Osteocyte (in vitro differentiated cells): ENCODE data around the gene SLC38A3. TPM values are rescaled to one million over a fixed set of nuclear protein-coding genes. Genes with fewer than 3 reads are reported as not detected.

Experiments used
- DNase-seq: peaks from one replicate; pipeline ENCODE4 v3.0.0; 2021; ENCODE audit warnings: mixed read lengths; ENCODE audit not compliant: unreplicated experiment; ENCODE audit errors: extremely low spot score
- H3K27ac Mint-ChIP-seq: one replicate; pipeline ENCODE4 v1.8.0; 2021; ENCODE audit warnings: mild to moderate bottlenecking, mixed read lengths; ENCODE audit not compliant: unreplicated experiment
- H3K27me3 Mint-ChIP-seq: one replicate; pipeline ENCODE4 v1.8.0; 2021; ENCODE audit warnings: mixed read lengths; ENCODE audit not compliant: unreplicated experiment
- H3K36me3 Mint-ChIP-seq: one replicate; pipeline ENCODE4 v1.8.0; 2021; ENCODE audit warnings: mixed read lengths; ENCODE audit not compliant: unreplicated experiment
- H3K4me1 Mint-ChIP-seq: one replicate; pipeline ENCODE4 v1.8.0; 2021; ENCODE audit warnings: mixed read lengths; ENCODE audit not compliant: unreplicated experiment
- H3K4me3 Mint-ChIP-seq: one replicate; pipeline ENCODE4 v1.8.0; 2021; ENCODE audit warnings: mild to moderate bottlenecking, moderate library complexity, mixed read lengths; ENCODE audit not compliant: unreplicated experiment
- H3K9me3 Mint-ChIP-seq: one replicate; pipeline ENCODE4 v1.8.0; 2021; ENCODE audit warnings: mixed read lengths; ENCODE audit not compliant: unreplicated experiment
- total RNA-seq: library from RNA; stranded (reverse); gene quantifications from 2 replicates; pipeline ENCODE4 v1.2.1, GENCODE V29; 2021
- TF ChIP-seq, protein P1 (sequence below): fragments of 200-600 bp; sonication (generic); IDR thresholded peaks from 2 replicates; pipeline ENCODE4 v1.5.0; 2021; ENCODE audit warnings: antibody characterized with exemption, mild to moderate bottlenecking, moderate library complexity

Gene SLC38A3
- total RNA-seq, 1 donor from 2014 or later: 3.9 TPM

DNA sequence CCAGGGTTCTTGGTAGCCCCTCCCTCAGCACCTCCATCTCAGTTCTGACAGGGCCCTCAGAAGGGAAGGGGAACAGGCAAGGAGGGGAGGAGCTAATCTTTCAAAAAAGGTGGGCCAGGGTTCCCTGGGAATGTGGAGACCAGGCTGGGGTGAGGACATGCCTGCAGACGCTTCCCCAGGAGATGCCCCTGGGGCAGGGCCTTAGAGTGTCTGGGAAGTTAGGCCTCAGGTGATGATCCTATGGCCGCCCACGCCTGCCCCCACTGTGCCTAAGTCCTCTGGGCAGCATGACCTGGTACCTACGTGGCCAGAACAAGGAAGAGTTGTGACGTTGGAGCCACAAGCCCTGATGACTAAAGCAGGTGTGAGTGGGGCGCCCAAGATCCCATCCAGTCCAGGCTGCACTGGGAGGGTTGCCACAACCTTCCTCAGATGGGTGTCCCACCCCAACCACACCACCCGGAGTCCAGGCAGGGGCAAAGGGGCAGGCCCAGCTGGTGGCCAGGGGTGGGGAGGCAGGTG is 60.0 kb downstream of the SLC38A3 start:
- TF ChIP-seq, protein P1, sequence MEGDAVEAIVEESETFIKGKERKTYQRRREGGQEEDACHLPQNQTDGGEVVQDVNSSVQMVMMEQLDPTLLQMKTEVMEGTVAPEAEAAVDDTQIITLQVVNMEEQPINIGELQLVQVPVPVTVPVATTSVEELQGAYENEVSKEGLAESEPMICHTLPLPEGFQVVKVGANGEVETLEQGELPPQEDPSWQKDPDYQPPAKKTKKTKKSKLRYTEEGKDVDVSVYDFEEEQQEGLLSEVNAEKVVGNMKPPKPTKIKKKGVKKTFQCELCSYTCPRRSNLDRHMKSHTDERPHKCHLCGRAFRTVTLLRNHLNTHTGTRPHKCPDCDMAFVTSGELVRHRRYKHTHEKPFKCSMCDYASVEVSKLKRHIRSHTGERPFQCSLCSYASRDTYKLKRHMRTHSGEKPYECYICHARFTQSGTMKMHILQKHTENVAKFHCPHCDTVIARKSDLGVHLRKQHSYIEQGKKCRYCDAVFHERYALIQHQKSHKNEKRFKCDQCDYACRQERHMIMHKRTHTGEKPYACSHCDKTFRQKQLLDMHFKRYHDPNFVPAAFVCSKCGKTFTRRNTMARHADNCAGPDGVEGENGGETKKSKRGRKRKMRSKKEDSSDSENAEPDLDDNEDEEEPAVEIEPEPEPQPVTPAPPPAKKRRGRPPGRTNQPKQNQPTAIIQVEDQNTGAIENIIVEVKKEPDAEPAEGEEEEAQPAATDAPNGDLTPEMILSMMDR: no peak
- no peak for DNase-seq
- Mint-ChIP-seq H3K9me3 (no peaks in the 10 kb centered on the region), H3K36me3 (no peaks in the 10 kb centered on the region), H3K4me3 (no peak overlapping the region), H3K27me3 (no peaks in the 10 kb centered on the region), H3K27ac (peak overlapping the region; percentile 89), H3K4me1 (peaks cover 86% of the 10 kb centered on the region)

DNA sequence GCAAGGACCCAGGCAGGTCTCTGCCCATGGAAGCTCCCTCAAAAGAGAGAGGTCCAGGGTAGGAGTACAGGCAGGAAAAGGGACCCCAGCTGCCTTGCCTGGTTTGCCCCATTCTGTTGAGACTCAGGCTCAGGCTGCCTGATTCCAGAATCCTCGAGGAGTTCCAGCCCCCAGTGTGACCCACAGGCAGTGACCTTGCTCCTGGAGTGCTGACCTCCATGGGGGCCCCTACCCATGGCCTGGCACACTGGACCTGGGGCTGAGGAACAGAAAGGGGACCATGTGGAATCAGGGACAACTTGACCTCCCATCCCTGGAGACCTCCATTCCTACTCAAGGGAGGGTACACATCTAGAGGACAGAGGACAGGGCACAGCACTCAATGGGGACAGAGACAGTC is 60.5 kb downstream of the SLC38A3 start:
- TF ChIP-seq, protein P1: no peak
- no peaks in the 10 kb centered on the region for H3K9me3 Mint-ChIP-seq
- H3K36me3 Mint-ChIP-seq: no peaks in the 10 kb centered on the region
- no peak overlapping the region for H3K4me3 Mint-ChIP-seq
- peak overlapping the region; percentile 70 for H3K27ac Mint-ChIP-seq
- H3K4me1 Mint-ChIP-seq: peaks cover 84% of the 10 kb centered on the region
- DNase-seq: no peak
- no peaks in the 10 kb centered on the region for H3K27me3 Mint-ChIP-seq

DNA sequence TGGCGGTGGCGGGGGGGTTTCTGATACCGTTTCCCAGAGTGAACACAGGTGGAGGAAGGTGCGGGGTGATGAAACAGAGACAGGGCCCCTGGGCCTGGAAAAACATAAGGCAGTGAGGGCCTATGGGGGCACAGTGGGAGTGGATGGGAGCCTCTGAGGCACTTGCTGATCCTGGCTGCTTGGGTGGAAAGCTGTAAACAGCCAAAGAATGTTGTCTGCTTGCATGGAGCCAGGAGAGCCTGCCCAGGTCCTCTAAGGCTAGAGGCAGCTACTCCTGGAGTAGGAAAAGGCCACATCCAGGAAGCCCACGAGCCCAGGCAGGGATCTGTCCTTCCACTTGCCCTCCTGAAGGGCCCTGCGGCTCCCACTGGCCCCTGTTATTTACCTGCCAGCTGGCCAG is 60.9 kb downstream of the SLC38A3 start:
- no peak for DNase-seq
- peak overlapping the region; percentile 70 for H3K27ac Mint-ChIP-seq
- no peak overlapping the region for H3K4me3 Mint-ChIP-seq
- H3K9me3 Mint-ChIP-seq: no peaks in the 10 kb centered on the region
- TF ChIP-seq, protein P1: no peak
- H3K27me3 Mint-ChIP-seq: no peaks in the 10 kb centered on the region
- H3K4me1 Mint-ChIP-seq: peaks cover 80% of the 10 kb centered on the region
- no peaks in the 10 kb centered on the region for H3K36me3 Mint-ChIP-seq

DNA sequence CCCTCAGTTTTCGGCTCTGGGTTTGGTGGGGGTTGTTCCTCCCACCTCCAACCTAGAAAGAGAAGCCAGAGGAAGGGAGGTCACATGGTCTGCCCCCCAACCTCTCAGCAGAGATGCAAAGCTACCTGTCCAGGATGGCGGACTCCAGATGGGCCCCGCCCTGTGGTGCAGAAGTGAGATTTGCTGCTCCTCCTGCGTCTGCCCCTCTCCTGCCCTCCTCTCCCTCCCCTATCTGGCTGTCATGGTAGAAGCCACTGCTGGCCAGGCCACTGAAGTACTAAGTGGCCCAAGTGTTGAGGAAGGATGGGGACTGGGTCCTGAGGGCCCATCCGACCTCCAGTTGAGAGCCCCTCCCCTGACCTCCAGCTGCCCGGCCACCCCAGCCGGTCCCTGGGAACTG is 61.8 kb downstream of the SLC38A3 start:
- H3K27ac Mint-ChIP-seq: peak overlapping the region; percentile 57

DNA sequence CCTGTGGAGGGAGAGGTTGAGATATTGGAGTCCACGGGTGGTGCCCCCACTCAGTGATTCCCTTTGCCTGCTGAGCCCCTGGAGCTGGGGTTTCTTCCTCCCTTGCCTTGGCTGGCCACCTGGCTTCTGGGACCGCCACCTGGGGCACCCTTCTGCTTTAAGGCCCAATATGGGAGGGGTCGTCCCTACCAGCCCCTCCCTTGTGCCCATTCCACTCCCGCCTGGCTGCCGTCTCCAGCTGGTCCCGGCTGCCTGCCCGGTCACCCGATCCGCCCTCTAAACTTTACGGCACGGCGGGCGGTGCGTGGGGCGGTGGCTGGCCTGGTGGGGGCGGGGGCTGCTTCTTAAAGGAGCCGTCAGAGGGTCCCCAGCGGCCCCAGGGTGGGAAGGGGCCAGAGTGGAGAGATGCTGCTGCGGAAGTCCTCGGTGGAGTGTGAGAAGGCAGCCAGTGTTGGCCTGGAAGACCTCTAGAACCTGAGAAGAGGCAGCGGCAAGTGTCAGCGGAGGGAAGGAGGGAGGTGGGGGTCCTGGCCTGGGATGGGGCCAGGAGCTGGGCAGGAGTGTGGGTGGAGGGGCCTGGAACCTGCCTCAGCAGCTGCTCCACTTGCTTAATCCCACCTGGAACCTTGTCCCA is 62.3 kb downstream of the SLC38A3 start:
- Mint-ChIP-seq H3K27me3 (no peaks in the 10 kb centered on the region), H3K9me3 (no peaks in the 10 kb centered on the region), H3K36me3 (no peaks in the 10 kb centered on the region), H3K27ac (peak overlapping the region; percentile 57), H3K4me3 (peak overlapping the region; percentile 51), H3K4me1 (peaks cover 73% of the 10 kb centered on the region)
- DNase-seq: no peak
- TF ChIP-seq, protein P1: no peak

More for the DNA sequence above, 61.8 kb downstream of the SLC38A3 start:
- Mint-ChIP-seq H3K9me3 (no peaks in the 10 kb centered on the region), H3K4me1 (peaks cover 74% of the 10 kb centered on the region), H3K36me3 (no peaks in the 10 kb centered on the region), H3K4me3 (peak overlapping the region; percentile 51), H3K27me3 (no peaks in the 10 kb centered on the region)
- no peak for DNase-seq
- TF ChIP-seq, protein P1: no peak
